ENCODE data around the gene BRCA2.

Gene BRCA2

DNA sequence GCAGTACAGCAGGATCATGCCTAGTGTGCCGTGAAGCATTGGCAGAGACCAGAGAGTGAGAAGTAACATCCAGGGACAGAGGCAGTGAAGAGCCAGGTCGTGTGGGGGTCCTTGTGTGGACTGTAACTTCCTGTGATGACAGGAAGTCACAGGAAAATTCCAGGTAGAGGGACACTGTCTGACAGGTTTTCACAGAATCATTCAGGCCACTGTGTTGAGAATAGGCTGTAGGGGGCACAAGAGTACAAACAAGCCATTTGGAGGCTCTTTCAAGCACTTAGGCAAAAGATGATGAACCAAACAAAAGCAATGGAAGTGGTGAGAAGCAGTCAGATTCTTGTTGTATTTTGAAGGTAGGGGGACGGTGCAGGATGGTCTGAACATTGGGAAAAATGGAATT, 66.2 kb downstream of the BRCA2 start:
- no peak for DNase-seq (ENCODE audit: low read depth in 2 of 2)

DNA sequence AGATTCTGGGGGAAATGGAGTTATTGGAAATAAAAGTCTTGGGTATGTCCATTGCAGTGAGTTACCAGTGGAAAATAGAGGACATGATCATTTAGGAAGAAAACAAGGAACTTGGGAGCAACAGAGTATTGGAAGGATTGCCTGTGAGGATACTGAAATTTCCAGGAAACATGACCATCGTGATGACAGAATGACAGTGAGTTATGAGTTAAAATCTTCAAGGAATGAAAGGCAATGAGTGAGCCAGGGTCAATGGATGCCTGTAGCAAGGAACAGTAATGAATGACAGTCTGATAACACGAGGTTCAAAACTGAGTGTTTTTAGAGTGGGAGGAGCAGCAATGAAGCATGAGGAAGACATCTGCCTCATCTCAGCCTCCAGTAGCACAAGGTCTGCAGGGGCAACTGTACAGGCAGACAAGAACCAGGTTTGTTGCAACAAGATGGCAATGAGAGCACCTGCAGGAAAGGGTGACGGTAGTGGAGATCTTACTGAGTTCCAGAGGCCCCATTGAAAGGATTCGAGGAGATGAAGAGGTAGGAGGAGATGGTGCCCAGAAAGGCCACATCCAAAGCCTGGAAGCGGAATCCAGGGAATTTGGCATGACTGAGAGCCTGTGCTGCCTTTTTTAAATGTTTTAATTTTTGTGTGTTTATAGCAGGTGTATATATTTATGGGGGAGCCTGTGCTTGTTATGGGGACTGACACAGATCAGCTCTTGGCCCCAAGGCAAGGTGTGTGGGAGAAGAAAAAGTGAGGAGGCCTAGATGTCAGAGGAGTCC, 68.7 kb downstream of the BRCA2 start:
- DNase-seq (ENCODE audit: low read depth in 2 of 2), result no peak

- no peak for DNase-seq (ENCODE audit: low read depth in 2 of 2)
Observed at GRCh38 chr13:32384702-32385101, 69.4 kb downstream of the BRCA2 start.

- no peak for DNase-seq (ENCODE audit: low read depth in 2 of 2)
Observed at GRCh38 chr13:32385410-32385809, 70.1 kb downstream of the BRCA2 start.

DNA sequence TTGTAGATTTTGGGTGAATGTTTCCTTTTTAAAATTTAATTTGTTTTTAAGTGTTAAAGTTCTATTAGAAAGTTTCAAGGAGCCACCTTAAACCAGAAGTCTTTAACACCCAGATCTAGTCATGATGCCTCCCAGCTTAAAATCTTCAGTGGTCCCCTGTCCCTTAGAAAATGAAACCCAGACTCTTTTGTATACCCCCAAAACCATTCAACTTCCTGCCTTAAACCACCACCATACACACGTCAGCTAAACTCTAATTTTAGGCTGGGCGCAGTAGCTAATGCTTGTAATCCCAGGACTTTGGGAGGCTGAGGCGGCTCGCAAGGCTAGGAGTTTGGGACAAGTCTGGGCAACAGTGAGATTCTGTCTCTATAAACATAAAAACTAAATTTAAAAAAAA, 74.7 kb downstream of the BRCA2 start:
- DNase-seq (ENCODE audit: low read depth in 2 of 2), result no peak

GRCh38 chr13:32390484-32390883, 75.2 kb downstream of the BRCA2 start:
- no peak for DNase-seq (ENCODE audit: low read depth in 2 of 2)

DNA sequence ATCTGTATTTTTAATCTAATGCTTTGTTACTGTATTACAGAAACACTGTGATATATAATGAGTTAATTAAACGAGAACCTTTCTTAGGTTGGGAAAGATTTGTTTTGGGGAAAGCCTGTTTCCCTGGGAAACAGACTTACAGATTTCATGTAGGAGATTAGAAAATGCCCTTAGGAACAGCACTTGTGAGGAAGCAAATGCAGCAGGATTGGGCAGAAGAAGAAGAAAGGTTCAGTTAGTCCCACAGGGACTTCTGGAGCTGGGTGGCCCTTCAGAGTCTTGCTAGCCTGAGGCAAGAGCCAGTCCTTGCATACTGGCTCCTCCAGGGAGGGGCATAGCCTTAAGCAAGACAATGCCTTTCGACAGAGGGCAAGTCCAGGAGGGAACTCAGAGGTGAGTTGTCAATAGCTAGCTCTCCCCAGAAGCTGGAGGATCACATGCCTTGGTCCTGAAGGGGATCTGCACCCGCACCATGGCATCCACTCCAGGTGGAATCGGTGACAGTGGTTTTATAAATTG, 75.9 kb downstream of the BRCA2 start:
- no peak for DNase-seq (ENCODE audit: low read depth in 2 of 2)

GRCh38 chr13:32403108-32403507, 87.8 kb downstream of the BRCA2 start:
- DNase-seq (ENCODE audit: low read depth in 2 of 2), result no peak

- DNase-seq (ENCODE audit: low read depth in 2 of 2), result no peak
Observed at GRCh38 chr13:32407854-32408253, 92.5 kb downstream of the BRCA2 start.

DNA sequence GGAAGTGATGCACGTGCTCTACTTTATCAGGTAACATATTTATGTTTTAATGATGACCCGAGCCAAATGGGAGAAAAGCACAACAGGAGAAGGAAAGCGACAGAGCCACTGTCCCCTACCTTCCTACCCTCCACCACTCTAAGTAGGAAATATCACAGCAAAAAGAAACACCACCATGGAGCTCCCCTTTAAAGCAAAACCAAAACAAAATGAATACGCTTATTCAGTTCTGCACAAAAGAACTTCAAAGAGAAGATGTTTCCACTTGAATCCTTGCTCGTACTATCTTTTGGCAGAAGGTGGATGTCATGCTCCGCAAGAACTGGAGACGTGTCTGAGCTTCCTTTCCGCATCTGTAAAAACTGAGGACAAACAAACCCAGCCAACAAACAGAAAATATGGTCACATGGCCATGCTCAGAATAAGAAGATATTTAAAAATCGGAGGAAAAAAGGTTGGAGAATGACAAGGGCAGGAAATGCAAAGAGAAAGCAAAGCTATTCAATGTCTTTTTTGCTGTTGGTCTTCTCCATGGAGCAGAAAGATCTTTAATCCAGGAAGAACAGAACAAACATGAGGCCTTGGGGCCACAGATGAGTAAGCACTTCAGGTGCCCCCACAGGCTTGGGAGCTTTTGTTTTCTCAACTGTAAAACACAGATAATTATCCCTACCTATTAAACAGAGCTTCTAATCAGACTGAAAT, 93.1 kb downstream of the BRCA2 start:
- DNase-seq (ENCODE audit: low read depth in 2 of 2), result no peak

- no peak for DNase-seq (ENCODE audit: low read depth in 2 of 2)
Observed at GRCh38 chr13:32409001-32409313, 93.6 kb downstream of the BRCA2 start.

GRCh38 chr13:32409561-32410421, 94.5 kb downstream of the BRCA2 start:
- no peak for DNase-seq (ENCODE audit: low read depth in 2 of 2)

DNA sequence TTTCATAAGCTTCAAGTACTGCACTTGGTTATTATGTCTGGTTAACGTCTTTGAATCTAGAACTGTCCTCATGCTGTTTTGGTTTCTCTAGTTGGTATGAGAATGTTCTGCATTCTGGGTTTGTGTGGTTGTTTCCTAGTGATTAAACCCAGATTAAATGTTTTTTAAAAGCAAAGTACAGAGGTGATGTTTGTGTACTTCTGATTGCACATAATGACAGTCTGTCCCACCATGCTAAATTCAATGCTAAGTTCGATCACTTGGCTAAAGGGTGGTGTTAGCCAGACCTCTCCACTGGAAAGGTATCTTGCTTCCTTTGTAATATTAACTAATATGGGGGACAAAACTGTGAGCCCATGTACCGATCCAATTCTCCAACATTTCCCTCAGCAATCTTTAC, 98.0 kb downstream of the BRCA2 start:
- DNase-seq (ENCODE audit: low read depth in 2 of 2), result no peak

GRCh38 chr13:32414580-32414979, 99.3 kb downstream of the BRCA2 start:
- no peak for DNase-seq (ENCODE audit: low read depth in 2 of 2)

- no peak for DNase-seq (ENCODE audit: low read depth in 2 of 2)
Observed at GRCh38 chr13:32415019-32415418, 99.7 kb downstream of the BRCA2 start.

DNA sequence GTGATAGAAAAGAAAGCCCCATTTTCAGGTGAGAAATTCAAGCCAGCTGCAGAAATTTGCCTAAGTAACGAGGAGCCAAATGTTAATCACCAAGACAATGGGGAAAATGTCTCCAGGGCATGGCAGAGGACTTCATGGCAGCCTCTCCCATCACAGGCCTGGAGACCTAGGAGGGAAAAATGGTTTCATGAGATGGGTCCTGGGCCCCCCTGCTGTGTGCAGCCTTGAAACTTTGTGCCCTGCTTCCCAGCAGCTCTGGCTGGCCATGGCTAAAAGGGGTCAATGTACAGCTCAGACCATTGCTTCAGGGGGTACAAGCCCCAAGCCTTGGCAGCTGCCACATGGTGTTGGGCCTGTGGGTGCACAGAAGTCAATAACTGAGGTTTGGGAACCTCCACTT, 102.7 kb downstream of the BRCA2 start:
- no peak for DNase-seq (ENCODE audit: low read depth in 2 of 2)

DNA sequence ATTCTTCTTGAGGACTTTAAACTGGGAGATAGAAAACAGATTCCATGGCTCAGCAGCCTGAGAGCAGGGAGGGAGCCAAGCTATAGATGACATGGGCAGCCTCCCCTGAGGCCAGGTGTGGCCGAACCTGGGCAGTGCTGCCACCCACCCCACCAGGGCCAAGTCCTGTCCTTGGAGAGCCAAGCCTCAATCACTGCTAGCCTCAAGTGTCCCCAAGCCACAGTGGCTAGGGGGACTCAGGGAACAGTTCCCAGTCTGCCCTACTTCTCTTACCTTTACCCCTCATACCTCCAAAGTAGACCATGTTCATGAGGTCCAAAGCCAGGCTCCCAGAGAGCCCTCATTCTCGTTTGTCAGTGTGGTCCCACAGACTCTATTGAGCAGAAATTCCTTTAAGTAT, 104.6 kb downstream of the BRCA2 start:
- DNase-seq (ENCODE audit: low read depth in 2 of 2), result no peak

- no peak for DNase-seq (ENCODE audit: low read depth in 2 of 2)
Observed at GRCh38 chr13:32423592-32423991, 108.3 kb downstream of the BRCA2 start.

- no peak for DNase-seq (ENCODE audit: low read depth in 2 of 2)
Observed at GRCh38 chr13:32425158-32425557, 109.8 kb downstream of the BRCA2 start.

- DNase-seq (ENCODE audit: low read depth in 2 of 2), result no peak
Observed at GRCh38 chr13:32426191-32426989, 111.1 kb downstream of the BRCA2 start.

GRCh38 chr13:32426990-32427851, 111.9 kb downstream of the BRCA2 start:
- DNase-seq (ENCODE audit: low read depth in 2 of 2), result peak; percentile 52 to 54
